Glutamatergic neuron (in vitro differentiated cells): Measurements from ENCODE around the gene DISP2. TPM values are rescaled to one million over a fixed set of nuclear protein-coding genes. Genes with fewer than 3 reads are reported as not detected.
A peak's percentile ranks its signal among the peaks of the same experiment; 100 is the strongest.

ENCODE experiments used
- DNase-seq: peaks from one replicate; pipeline ENCODE4 v3.0.0; 2022
- H3K27ac Mint-ChIP-seq: one replicate; pipeline ENCODE4 v1.8.0; 2020; ENCODE audit warnings: mild to moderate bottlenecking, mixed read lengths, inconsistent platforms; ENCODE audit not compliant: unreplicated experiment
- H3K27me3 Mint-ChIP-seq: one replicate; pipeline ENCODE4 v1.8.0; 2020; ENCODE audit warnings: mild to moderate bottlenecking, moderate library complexity, mixed read lengths, inconsistent platforms; ENCODE audit not compliant: unreplicated experiment
- H3K36me3 Mint-ChIP-seq: one replicate; pipeline ENCODE4 v1.8.0; 2020; ENCODE audit warnings: mild to moderate bottlenecking, mixed read lengths, inconsistent platforms; ENCODE audit not compliant: unreplicated experiment
- H3K4me1 Mint-ChIP-seq: one replicate; pipeline ENCODE4 v1.8.0; 2020; ENCODE audit warnings: mild to moderate bottlenecking, low read depth, mixed read lengths, inconsistent platforms; ENCODE audit not compliant: unreplicated experiment
- H3K4me3 Mint-ChIP-seq: one replicate; pipeline ENCODE4 v1.8.0; 2020; ENCODE audit warnings: mild to moderate bottlenecking, mixed read lengths, inconsistent platforms; ENCODE audit not compliant: unreplicated experiment
- H3K9me3 Mint-ChIP-seq: one replicate; pipeline ENCODE4 v1.8.0; 2020; ENCODE audit warnings: mild to moderate bottlenecking, moderate library complexity, mixed read lengths, inconsistent platforms; ENCODE audit not compliant: unreplicated experiment
- CTCF ChIP-seq: fragments of 200-600 bp; sonication (generic); IDR thresholded peaks from one replicate; pipeline ENCODE4 v1.5.0; 2021; ENCODE audit not compliant: partially characterized antibody, unreplicated experiment
- total RNA-seq: library from RNA; stranded (reverse); fragmentation: NEBNext Ultra II Directional; extraction: Animal tissue kit (Norgen Biotek cat#: 25700); gene quantifications from one replicate; pipeline ENCODE4 v1.2.1, GENCODE V29; 2021; ENCODE audit not compliant: unreplicated experiment

DISP2 gene
- total RNA-seq, 1 donor from 2014 or later, result 44.3 TPM

- no peaks in the 10 kb centered on the region for H3K36me3 Mint-ChIP-seq
- DNase-seq, result peak; percentile 96
- H3K9me3 Mint-ChIP-seq, result peaks cover 3% of the 10 kb centered on the region
- peaks cover 6% of the 10 kb centered on the region for H3K4me1 Mint-ChIP-seq
- no peaks in the 10 kb centered on the region for H3K27me3 Mint-ChIP-seq
- H3K4me3 Mint-ChIP-seq, result peak within 1 kb of the TSS; percentile 92
- no peak for TF ChIP-seq CTCF
- peak within 1 kb of the TSS; percentile 76 for H3K27ac Mint-ChIP-seq
Observed at GRCh38 chr15:40405501-40406381, 47.7 kb downstream of the DISP2 start, which contains the start of gene IVD. Gene IVD, plus strand, starts transcription at chr15:40405795. Its CDS starts 33 bp downstream, at chr15:40405828.

GRCh38 chr15:40407330-40407990 lies 49.4 kb downstream of the DISP2 start:
- H3K4me1 Mint-ChIP-seq, result peaks cover 6% of the 10 kb centered on the region
- peaks cover 5% of the 10 kb centered on the region for H3K9me3 Mint-ChIP-seq
- DNase-seq, result no peak
- peak overlapping the region; percentile 24 for H3K27ac Mint-ChIP-seq
- no peak for TF ChIP-seq CTCF
- no peaks in the 10 kb centered on the region for H3K36me3 Mint-ChIP-seq
- no peaks in the 10 kb centered on the region for H3K27me3 Mint-ChIP-seq
- no peak overlapping the region for H3K4me3 Mint-ChIP-seq

- no peak for TF ChIP-seq CTCF
- H3K36me3 Mint-ChIP-seq, result no peaks in the 10 kb centered on the region
- peaks cover 6% of the 10 kb centered on the region for H3K4me1 Mint-ChIP-seq
- H3K27ac Mint-ChIP-seq, result no peak overlapping the region
- H3K4me3 Mint-ChIP-seq, result no peak overlapping the region
- H3K9me3 Mint-ChIP-seq, result peaks cover 5% of the 10 kb centered on the region
- DNase-seq, result no peak
- no peaks in the 10 kb centered on the region for H3K27me3 Mint-ChIP-seq
Observed at GRCh38 chr15:40409366-40409765, 51.3 kb downstream of the DISP2 start.

- Mint-ChIP-seq H3K27ac (no peak overlapping the region), H3K36me3 (no peaks in the 10 kb centered on the region)
- no peak for DNase-seq
Observed at GRCh38 chr15:40410476-40410875, 52.5 kb downstream of the DISP2 start.

More at GRCh38 chr15:40410476-40410875, 52.5 kb downstream of the DISP2 start:
- no peak overlapping the region for H3K4me3 Mint-ChIP-seq
- peaks cover 5% of the 10 kb centered on the region for H3K9me3 Mint-ChIP-seq
- no peaks in the 10 kb centered on the region for H3K27me3 Mint-ChIP-seq
- peaks cover 1% of the 10 kb centered on the region for H3K4me1 Mint-ChIP-seq
- no peak for TF ChIP-seq CTCF
